A673 (cell line): ENCODE data around the gene EFHC1.

ENCODE experiments used
- CTCF ChIP-seq: fragments of 300-800, 200-600 bp; sonication (generic); conservative IDR thresholded peaks from 2 replicates; pipeline ENCODE4 v1.5.1; 2017; ENCODE audit warnings: low read depth, mild to moderate bottlenecking, antibody characterized with exemption, low read length, moderate library complexity, mixed read lengths
- EZH2 ChIP-seq: fragments of 200-600 bp; sonication (generic); IDR thresholded peaks from 2 replicates; pipeline ENCODE4 v1.6.1; 2017; ENCODE audit warnings: borderline replicate concordance, low read depth, mild to moderate bottlenecking, mixed read lengths, antibody characterized with exemption, low read length; ENCODE audit not compliant: poor library complexity, severe bottlenecking

GRCh38 chr6:52548999-52549398 lies 128.9 kb downstream of the EFHC1 start:
- TF ChIP-seq CTCF (no peak), EZH2 (no peak)
